H1 (cell line): ENCODE results near the gene RNFT2. TPM values are rescaled to one million over a fixed set of nuclear protein-coding genes. Genes with fewer than 3 reads are reported as not detected.

Experiments
- CTCF ChIA-PET: fragments of 300-600 bp; sonication (Branson Sonifier 250); formaldehyde crosslinking; loops from one replicate; lab custom pipeline; 2021; ENCODE audit not compliant: partially characterized antibody; lab: Charles Lee
- POLR2A ChIA-PET: fragments of 300-600 bp; sonication (Branson Sonifier 250); formaldehyde crosslinking; loops from one replicate; lab custom pipeline; 2021; ENCODE audit warnings: inconsistent platforms; ENCODE audit not compliant: partially characterized antibody; lab: Charles Lee
- DNase-seq, 2 experiments: peaks; one replicate each; pipeline versions ENCODE4 v3.0.0 to v3.0.0-alpha.2; 2010 to 2022; ENCODE audit warnings: low spot score in 2 of 2, low read depth in 1 of 2, mixed read lengths in 1 of 2
- FAIRE-seq: peaks from 2 replicates; lab custom pipeline; 2011; peaks lifted over from hg19 to GRCh38; lab: Jason Lieb, UNC
- H2AFZ ChIP-seq: 2 replicates; pipeline ENCODE4 v1.8.1; 2012; ENCODE audit warnings: low read length, inconsistent platforms
- H2AK5ac ChIP-seq: 2 replicates; pipeline ENCODE4 v1.6.1; 2013; ENCODE audit warnings: low read depth, low read length
- H2BK120ac ChIP-seq: replicated peaks from 2 replicates; pipeline ENCODE3; 2013; ENCODE audit warnings: low read depth, low read length, inconsistent platforms
- H2BK12ac ChIP-seq: 2 replicates; pipeline ENCODE4 v1.6.1; 2013; ENCODE audit warnings: low read depth, low read length
- H2BK15ac ChIP-seq: 2 replicates; pipeline ENCODE4 v1.6.1; 2013; ENCODE audit warnings: low read length
- H2BK20ac ChIP-seq: 2 replicates; pipeline ENCODE4 v1.6.1; 2013; ENCODE audit warnings: low read length
- H2BK5ac ChIP-seq: 2 replicates; pipeline ENCODE4 v1.6.1; 2013; ENCODE audit warnings: low read depth, low read length
- H3K14ac ChIP-seq: 2 replicates; pipeline ENCODE4 v1.6.1; 2013; ENCODE audit warnings: inconsistent platforms; ENCODE audit not compliant: insufficient read length
- H3K18ac ChIP-seq: 2 replicates; pipeline ENCODE4 v1.6.1; 2013; ENCODE audit warnings: low read length; ENCODE audit errors: extremely low read depth
- H3K23ac ChIP-seq: 2 replicates; pipeline ENCODE4 v1.6.1; 2013; ENCODE audit warnings: inconsistent platforms; ENCODE audit not compliant: insufficient read length
- H3K23me2 ChIP-seq: 2 replicates; pipeline ENCODE4 v1.6.1; 2013; ENCODE audit warnings: low read depth, low read length
- H3K27ac ChIP-seq: 2 replicates; pipeline ENCODE4 v1.6.1; 2011; ENCODE audit warnings: low read depth, low read length, inconsistent platforms
- H3K27me3 ChIP-seq, 4 experiments: replicated peaks in 1 of 4; 1 replicate in 1 of 4; 2 replicates in 3 of 4; pipeline versions ENCODE4 v1.6.1 to v1.8.1; 2011 to 2013; ENCODE audit warnings: low read length in 3 of 4, mild to moderate bottlenecking in 3 of 4, inconsistent platforms in 2 of 4, mixed read lengths in 2 of 4, moderate library complexity in 1 of 4; ENCODE audit not compliant: control insufficient read depth in 3 of 4, insufficient read depth in 3 of 4; ENCODE audit errors: extremely low read depth in 1 of 4
- H3K36me3 ChIP-seq, 4 experiments: 2 replicates each; pipeline versions ENCODE4 v1.6.1 to v1.8.1; 2011 to 2013; ENCODE audit warnings: mild to moderate bottlenecking in 4 of 4, low read length in 3 of 4, moderate library complexity in 2 of 4, control low read depth in 1 of 4, inconsistent platforms in 1 of 4; ENCODE audit not compliant: insufficient read depth in 4 of 4, control insufficient read depth in 2 of 4
- H3K4ac ChIP-seq: replicated peaks from 2 replicates; pipeline ENCODE3; 2013; ENCODE audit warnings: low read length, low read depth, mixed read lengths, inconsistent platforms; ENCODE audit not compliant: insufficient read length
- H3K4me1 ChIP-seq, 4 experiments: replicated peaks in 1 of 4; 1 replicate in 1 of 4; 2 replicates in 3 of 4; pipeline versions ENCODE4 v1.6.1 to v1.8.1; 2011 to 2013; ENCODE audit warnings: low read length in 3 of 4, inconsistent platforms in 2 of 4, mixed read lengths in 1 of 4; ENCODE audit not compliant: insufficient read depth in 4 of 4, control insufficient read depth in 3 of 4
- H3K4me2 ChIP-seq, 2 experiments: 2 replicates each; pipeline versions ENCODE4 v1.6.1 to v1.8.1; 2011 to 2013; ENCODE audit warnings: low read depth in 2 of 2, low read length in 2 of 2, control low read depth in 1 of 2, inconsistent platforms in 1 of 2, mild to moderate bottlenecking in 1 of 2; ENCODE audit not compliant: insufficient read depth in 1 of 2
- H3K4me3 ChIP-seq, 4 experiments: fragments of 200-600, 300-600 bp in 1 of 4; sonication (generic), shearing (Covaris generic), sonication (Bioruptor Twin) in 1 of 4; 2 replicates each; pipeline versions ENCODE4 v1.5.1 to v1.8.1; 2011 to 2016; ENCODE audit warnings: low read length in 4 of 4, low read depth in 3 of 4, control low read depth in 2 of 4, inconsistent platforms in 2 of 4, mild to moderate bottlenecking in 2 of 4, mixed read lengths in 1 of 4, moderate library complexity in 1 of 4; ENCODE audit not compliant: insufficient read depth in 2 of 4; ENCODE audit errors: extremely low read depth in 1 of 4
- H3K56ac ChIP-seq: replicated peaks from 2 replicates; pipeline ENCODE3; 2013; ENCODE audit warnings: low read depth, mild to moderate bottlenecking, mixed read lengths, low read length, inconsistent platforms; ENCODE audit not compliant: insufficient read length
- H3K79me1 ChIP-seq: 2 replicates; pipeline ENCODE4 v1.6.1; 2013; ENCODE audit warnings: low read depth, low read length, control low read depth
- H3K79me2 ChIP-seq, 2 experiments: 2 replicates each; pipeline versions ENCODE4 v1.6.1 to v1.8.1; 2012 to 2013; ENCODE audit warnings: low read length in 2 of 2, mild to moderate bottlenecking in 2 of 2, inconsistent platforms in 1 of 2; ENCODE audit not compliant: insufficient read depth in 2 of 2, control insufficient read depth in 1 of 2
- H3K9ac ChIP-seq, 4 experiments: replicated peaks in 1 of 4; 1 replicate in 1 of 4; 2 replicates in 3 of 4; pipeline versions ENCODE4 v1.6.1 to v1.8.1; 2011 to 2013; ENCODE audit warnings: low read depth in 3 of 4, low read length in 3 of 4, control low read depth in 2 of 4, mild to moderate bottlenecking in 2 of 4, moderate library complexity in 2 of 4, inconsistent platforms in 1 of 4; ENCODE audit errors: extremely low read depth in 1 of 4
- H3K9me3 ChIP-seq, 2 experiments: 2 replicates each; pipeline versions ENCODE4 v1.6.1 to v1.8.1; 2012 to 2013; ENCODE audit warnings: mild to moderate bottlenecking in 2 of 2, moderate library complexity in 2 of 2, control low read depth in 1 of 2, inconsistent platforms in 1 of 2, low read depth in 1 of 2, low read length in 1 of 2, mixed read lengths in 1 of 2; ENCODE audit not compliant: insufficient read depth in 2 of 2
- H4K20me1 ChIP-seq, 2 experiments: replicated peaks in 1 of 2; 2 replicates each; pipeline versions ENCODE3 to v1.8.1; 2011 to 2013; ENCODE audit warnings: inconsistent platforms in 2 of 2, low read length in 2 of 2, mild to moderate bottlenecking in 1 of 2; ENCODE audit not compliant: insufficient read depth in 2 of 2, control insufficient read depth in 1 of 2
- H4K5ac ChIP-seq: 2 replicates; pipeline ENCODE4 v1.6.1; 2013; ENCODE audit warnings: low read length, low read depth, mixed read lengths, inconsistent platforms; ENCODE audit not compliant: insufficient read length
- H4K8ac ChIP-seq: 2 replicates; pipeline ENCODE4 v1.8.0; 2013; ENCODE audit warnings: mild to moderate bottlenecking, moderate library complexity, low read length, inconsistent platforms; ENCODE audit not compliant: insufficient read depth; ENCODE audit errors: extremely low read depth
- H4K91ac ChIP-seq: replicated peaks from 2 replicates; pipeline ENCODE3; 2013; ENCODE audit warnings: low read length, mixed read lengths, inconsistent platforms; ENCODE audit not compliant: insufficient read length
- WGBS, 2 experiments: shearing (Covaris generic) in 1 of 2; methylation state at CpG; one replicate each; pipeline versions ENCODE4 v1.1.6 to v1.1.7; 2013 to 2015; ENCODE audit warnings: low lambda C conversion rate in 2 of 2, mixed read lengths in 2 of 2, inconsistent platforms in 1 of 2, low coverage in 1 of 2, missing lambda C conversion rate in 1 of 2; ENCODE audit not compliant: insufficient replicate concordance in 2 of 2, insufficient coverage in 1 of 2, insufficient read length in 1 of 2; ENCODE audit errors: extremely low coverage in 1 of 2, missing lambda C conversion rate in 1 of 2; 5-methylcytosine and 5-hydroxymethylcytosine counted together
- polyA plus RNA-seq, 7 experiments: library from polyadenylated mRNA; depleted of rRNA in 3 of 7; stranded (reverse) in 5 of 7; unstranded in 2 of 7; fragments of >200 nt in 5 of 7; fragments of 200-250 nt in 2 of 7; gene quantifications; 1 replicate in 5 of 7; 2 replicates in 1 of 7; 4 replicates in 1 of 7; pipeline versions ENCODE4 v1.2.1 to v1.2.3, GENCODE V29; 2011 to 2013; ENCODE audit warnings: missing spikeins in 2 of 7, mixed read lengths in 2 of 7
- total RNA-seq: library from RNA; stranded (reverse); fragmentation: NEBNext Ultra II Directional; extraction: Animal tissue kit (Norgen Biotek cat#: 25700); gene quantifications from 2 replicates; pipeline ENCODE4 v1.2.1, GENCODE V29; 2021
- TF ChIP-seq, protein P1 (sequence below): IDR thresholded peaks from 2 replicates; pipeline ENCODE4 v1.6.1; 2012; ENCODE audit warnings: inconsistent platforms

Gene RNFT2
- total and polyA plus RNA-seq, 2 of the 8 experiments (the other 6 are each of a cell fraction or from before 2014, with no cell fraction given): 14.2 to 33.1 TPM

DNA sequence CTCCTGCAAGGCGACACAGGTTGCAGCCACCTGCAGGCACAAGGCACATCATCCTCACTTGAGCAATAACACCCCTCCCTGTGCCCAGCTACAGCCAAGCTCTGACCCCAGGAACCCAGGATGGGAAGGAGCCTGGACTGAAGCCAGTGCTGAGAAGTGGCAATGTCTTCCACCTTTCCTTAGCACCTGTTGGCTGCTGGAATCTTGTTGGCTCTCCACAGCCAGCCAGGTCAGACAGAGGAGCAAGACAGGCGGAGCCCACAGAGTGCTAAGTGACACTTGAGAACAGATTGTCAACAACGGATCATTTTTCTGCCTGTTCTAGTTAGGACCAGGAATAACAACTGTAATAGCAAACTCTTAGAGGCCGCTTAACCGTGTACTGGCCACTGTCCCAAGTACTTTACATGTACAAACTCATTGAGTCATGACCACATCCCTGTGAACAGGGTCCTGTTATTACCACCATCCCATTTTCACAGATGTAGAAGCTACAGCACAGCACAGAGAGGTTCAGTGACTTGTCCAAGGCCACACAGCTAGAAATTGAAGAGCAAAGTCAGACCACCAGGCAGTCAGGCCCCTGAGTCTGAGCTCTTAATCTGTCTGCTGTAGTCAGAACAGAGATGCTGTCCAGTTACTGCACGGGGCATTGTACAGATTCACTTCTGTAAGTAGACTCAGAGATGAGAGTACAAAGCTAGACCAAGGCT lies 45.6 kb downstream of the RNFT2 start:
- H2AFZ ChIP-seq: no peak overlapping the region
- peaks cover 0 to 2% of the 10 kb centered on the region in 2 experiments for H4K20me1 ChIP-seq
- WGBS, 2 experiments: 90% methylated on average over 6 of the region's 6 CpGs; no CpG with 5 or more reads in 1 of the 2 experiments
- no peak overlapping the region for H4K91ac ChIP-seq
- POLR2A ChIA-PET: interaction anchor here (0.7 to 1.3 kb wide), 4 partner anchors 9 to 97 kb away, joined by 3 to 6 read pairs (median 3); no protein-coding TSS in a partner anchor
- no peak for FAIRE-seq
- peaks cover 6 to 33% (median 17%) of the 10 kb centered on the region in 4 experiments; a peak in 7 of 8 replicates for H3K36me3 ChIP-seq
- TF ChIP-seq, protein P1, sequence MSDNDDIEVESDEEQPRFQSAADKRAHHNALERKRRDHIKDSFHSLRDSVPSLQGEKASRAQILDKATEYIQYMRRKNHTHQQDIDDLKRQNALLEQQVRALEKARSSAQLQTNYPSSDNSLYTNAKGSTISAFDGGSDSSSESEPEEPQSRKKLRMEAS: no peak
- H3K4me1 ChIP-seq: no peaks in the 10 kb centered on the region
- no peak overlapping the region for H2AK5ac ChIP-seq
- no peak overlapping the region for H3K4me3 ChIP-seq
- H4K5ac ChIP-seq: no peak overlapping the region
- no peak overlapping the region for H2BK120ac ChIP-seq
- no peak overlapping the region for H3K23ac ChIP-seq
- no peaks in the 10 kb centered on the region; the same call in 1 of the 2 replicates for H3K79me1 ChIP-seq
- H3K4ac ChIP-seq: no peak overlapping the region
- no peak overlapping the region for H3K9ac ChIP-seq
- peaks cover 5% of the 10 kb centered on the region; the same call in 1 of the 2 replicates for H3K23me2 ChIP-seq
- H3K27me3 ChIP-seq: no peaks in the 10 kb centered on the region
- H4K8ac ChIP-seq: no peak overlapping the region
- H3K56ac ChIP-seq: no peak overlapping the region
- H3K79me2 ChIP-seq: no peaks in the 10 kb centered on the region
- H3K27ac ChIP-seq: no peak overlapping the region
- no peak for DNase-seq
- CTCF ChIA-PET: interaction anchor here (0.7 to 1.4 kb wide), 4 partner anchors 12 to 79 kb away, joined by 3 to 5 read pairs (median 4); no protein-coding TSS in a partner anchor
- H2BK5ac ChIP-seq: no peak overlapping the region; the same call in 1 of the 2 replicates
- H2BK20ac ChIP-seq: no peak overlapping the region
- no peak overlapping the region for H3K4me2 ChIP-seq
- H3K14ac ChIP-seq: no peak overlapping the region
- no peaks in the 10 kb centered on the region for H3K9me3 ChIP-seq
- no peak overlapping the region for H3K18ac ChIP-seq
- no peak overlapping the region for H2BK15ac ChIP-seq
- no peak overlapping the region for H2BK12ac ChIP-seq
